GM19023 (cell line): ENCODE data around the gene ISCA2.

ENCODE experiments used
- ATAC-seq: cut with Tn5 transposase; IDR thresholded peaks from one replicate; pipeline ENCODE4 v1.9.1; 2021; ENCODE audit warnings: mild to moderate bottlenecking, moderate library complexity; ENCODE audit not compliant: unreplicated experiment

The ISCA2 gene

GRCh38 chr14:74507840-74508239 lies 14.3 kb downstream of the ISCA2 start:
- ATAC-seq: no peak

- ATAC-seq: no peak
Observed at GRCh38 chr14:74508292-74508731, 14.7 kb downstream of the ISCA2 start.

GRCh38 chr14:74508844-74509428 lies 15.4 kb downstream of the ISCA2 start:
- no peak for ATAC-seq

- ATAC-seq: no peak
Observed at GRCh38 chr14:74509587-74510222, 16.1 kb downstream of the ISCA2 start.

GRCh38 chr14:74510223-74510931 lies 16.8 kb downstream of the ISCA2 start:
- no peak for ATAC-seq

- ATAC-seq: no peak
Observed at GRCh38 chr14:74510959-74511409, 17.4 kb downstream of the ISCA2 start.

- ATAC-seq: no peak
Observed at GRCh38 chr14:74511966-74512830, 18.6 kb downstream of the ISCA2 start.

- no peak for ATAC-seq
Observed at GRCh38 chr14:74514471-74514941, 20.9 kb downstream of the ISCA2 start.

GRCh38 chr14:74515891-74516412 lies 22.4 kb downstream of the ISCA2 start:
- ATAC-seq: no peak

GRCh38 chr14:74516451-74517160 lies 23.0 kb downstream of the ISCA2 start:
- ATAC-seq: no peak

- ATAC-seq: no peak
Observed at GRCh38 chr14:74517731-74518130, 24.2 kb downstream of the ISCA2 start.

- no peak for ATAC-seq
Observed at GRCh38 chr14:74518221-74518620, 24.7 kb downstream of the ISCA2 start.

GRCh38 chr14:74519316-74520074 lies 25.9 kb downstream of the ISCA2 start:
- ATAC-seq: no peak

GRCh38 chr14:74521756-74522155 lies 28.2 kb downstream of the ISCA2 start:
- ATAC-seq: no peak

- no peak for ATAC-seq
Observed at GRCh38 chr14:74522740-74523139, 29.2 kb downstream of the ISCA2 start.

GRCh38 chr14:74524076-74524811 lies 30.7 kb downstream of the ISCA2 start:
- no peak for ATAC-seq

GRCh38 chr14:74524812-74525135 lies 31.2 kb downstream of the ISCA2 start:
- ATAC-seq: no peak

GRCh38 chr14:74525361-74525851 lies 31.8 kb downstream of the ISCA2 start:
- peak; percentile 47 for ATAC-seq
